T-helper 2 cell (primary cell): Measurements from ENCODE around the gene TNS4.

Experiments used
- DNase-seq, 5 experiments: peaks; one replicate each; pipeline versions ENCODE4 v3.0.0 to v3.0.0-alpha.2; 2012 to 2022

Gene TNS4

GRCh38 chr17:40471846-40472732, 29.3 kb downstream of the TNS4 start:
- DNase-seq, result no peak

GRCh38 chr17:40470932-40471828, 30.2 kb downstream of the TNS4 start:
- no peak for DNase-seq

GRCh38 chr17:40469805-40470675, 31.4 kb downstream of the TNS4 start:
- no peak for DNase-seq

GRCh38 chr17:40468560-40468959, 32.9 kb downstream of the TNS4 start:
- DNase-seq, result no peak

GRCh38 chr17:40467281-40467867, 34.0 kb downstream of the TNS4 start:
- DNase-seq, result no peak

GRCh38 chr17:40466298-40466971, 35.0 kb downstream of the TNS4 start:
- DNase-seq, result no peak

GRCh38 chr17:40464392-40464855, 37.0 kb downstream of the TNS4 start:
- DNase-seq, result no peak

- DNase-seq, result no peak
These were observed 38.3 kb downstream of the TNS4 start for GRCh38 chr17:40463122-40463550.

GRCh38 chr17:40462343-40463121, 38.9 kb downstream of the TNS4 start:
- DNase-seq, result no peak

- DNase-seq, result no peak
These were observed 39.6 kb downstream of the TNS4 start for GRCh38 chr17:40461732-40462342.

- no peak for DNase-seq
These were observed 40.3 kb downstream of the TNS4 start for GRCh38 chr17:40460968-40461731.

- DNase-seq, result no peak
These were observed 40.8 kb downstream of the TNS4 start for GRCh38 chr17:40460604-40460967.

- no peak for DNase-seq
These were observed 41.5 kb downstream of the TNS4 start for GRCh38 chr17:40459636-40460603.

GRCh38 chr17:40458851-40459482, 42.5 kb downstream of the TNS4 start:
- no peak for DNase-seq

GRCh38 chr17:40457964-40458791, 43.2 kb downstream of the TNS4 start:
- no peak for DNase-seq

- DNase-seq, result no peak
These were observed 44.1 kb downstream of the TNS4 start for GRCh38 chr17:40457369-40457768.
